NOMO-1 treated with dmso at 0.1 percent for 144 hours (cell line): ENCODE measurements around the gene NAP1L4.
"Not testable (repeated sequence)": the region's sequence is repeated elsewhere in the genome, so short reads cannot be mapped to it uniquely, and the experiment has no call there.

Experiments
- DNase-seq: peaks from one replicate; lab custom pipeline; 2025; ENCODE audit not compliant: unreplicated experiment; lab: John Stamatoyannopoulos, UW

The NAP1L4 gene

DNA sequence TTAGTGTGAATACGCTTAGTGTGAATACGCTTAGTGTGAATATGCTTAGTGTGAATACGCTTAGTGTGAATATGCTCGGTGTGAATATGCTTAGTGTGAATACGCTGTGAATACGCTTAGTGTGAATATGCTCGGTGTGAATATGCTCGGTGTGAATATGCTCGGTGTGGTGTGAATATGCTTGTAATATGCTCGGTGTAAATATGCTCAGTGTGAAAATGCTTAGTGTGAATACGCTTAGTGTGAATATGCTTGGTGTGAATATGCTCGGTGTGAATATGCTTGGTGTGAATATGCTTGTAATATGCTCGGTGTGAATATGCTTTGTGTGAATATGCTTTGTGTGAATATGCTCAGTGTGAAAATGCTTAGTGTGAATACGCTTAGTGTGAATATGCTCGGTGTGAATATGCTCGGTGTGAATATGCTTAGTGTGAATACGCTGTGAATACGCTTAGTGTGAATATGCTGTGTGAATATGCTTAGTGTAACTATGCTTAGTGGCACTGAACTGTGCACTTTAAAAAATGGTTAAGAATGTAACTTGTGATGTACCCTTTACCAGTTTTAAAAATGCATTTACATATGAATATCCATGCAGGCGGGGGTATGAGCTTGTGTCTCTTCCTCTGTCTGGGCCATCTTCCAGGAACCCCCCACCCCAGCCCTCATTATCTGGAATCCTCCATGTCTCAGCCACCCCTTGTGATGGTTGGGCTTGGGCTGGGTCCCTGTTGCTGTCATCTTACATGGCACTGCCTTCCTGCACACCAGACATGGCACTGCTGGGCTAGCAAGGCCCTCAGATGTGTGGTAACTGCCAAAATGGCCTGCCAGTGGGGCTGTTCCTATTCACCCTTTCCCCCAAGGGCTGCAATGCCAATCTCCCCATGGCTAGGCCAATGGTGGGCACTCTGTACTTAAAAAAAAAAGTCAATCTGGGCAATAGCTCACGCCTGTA lies 53.4 kb downstream of the NAP1L4 start:
- DNase-seq, result not testable (repeated sequence)

DNA sequence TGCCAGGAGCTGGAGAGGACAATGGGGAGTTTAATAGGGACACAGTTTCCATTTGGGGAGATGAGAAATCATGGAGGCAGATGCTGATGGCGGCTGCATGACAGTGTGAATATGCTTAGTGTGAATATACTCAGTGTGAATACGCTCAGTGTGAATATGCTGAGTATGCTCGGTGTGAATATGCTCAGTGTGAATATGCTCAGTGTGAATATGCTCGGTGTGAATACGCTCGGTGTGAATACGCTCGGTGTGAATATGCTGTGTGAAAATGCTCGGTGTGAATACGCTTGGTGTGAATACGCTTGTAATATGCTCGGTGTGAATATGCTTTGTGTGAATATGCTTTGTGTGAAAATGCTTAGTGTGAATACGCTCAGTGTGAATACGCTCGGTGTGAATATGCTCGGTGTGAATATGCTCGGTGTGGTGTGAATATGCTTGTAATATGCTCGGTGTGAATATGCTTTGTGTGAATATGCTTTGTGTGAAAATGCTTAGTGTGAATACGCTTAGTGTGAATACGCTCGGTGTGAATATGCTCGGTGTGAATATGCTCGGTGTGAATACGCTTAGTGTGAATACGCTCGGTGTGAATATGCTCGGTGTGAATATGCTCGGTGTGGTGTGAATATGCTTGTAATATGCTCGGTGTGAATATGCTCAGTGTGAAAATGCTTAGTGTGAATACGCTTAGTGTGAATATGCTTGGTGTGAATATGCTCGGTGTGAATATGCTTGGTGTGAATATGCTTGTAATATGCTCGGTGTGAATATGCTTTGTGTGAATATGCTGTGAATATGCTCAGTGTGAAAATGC lies 54.3 kb downstream of the NAP1L4 start:
- not testable (repeated sequence) for DNase-seq

DNA sequence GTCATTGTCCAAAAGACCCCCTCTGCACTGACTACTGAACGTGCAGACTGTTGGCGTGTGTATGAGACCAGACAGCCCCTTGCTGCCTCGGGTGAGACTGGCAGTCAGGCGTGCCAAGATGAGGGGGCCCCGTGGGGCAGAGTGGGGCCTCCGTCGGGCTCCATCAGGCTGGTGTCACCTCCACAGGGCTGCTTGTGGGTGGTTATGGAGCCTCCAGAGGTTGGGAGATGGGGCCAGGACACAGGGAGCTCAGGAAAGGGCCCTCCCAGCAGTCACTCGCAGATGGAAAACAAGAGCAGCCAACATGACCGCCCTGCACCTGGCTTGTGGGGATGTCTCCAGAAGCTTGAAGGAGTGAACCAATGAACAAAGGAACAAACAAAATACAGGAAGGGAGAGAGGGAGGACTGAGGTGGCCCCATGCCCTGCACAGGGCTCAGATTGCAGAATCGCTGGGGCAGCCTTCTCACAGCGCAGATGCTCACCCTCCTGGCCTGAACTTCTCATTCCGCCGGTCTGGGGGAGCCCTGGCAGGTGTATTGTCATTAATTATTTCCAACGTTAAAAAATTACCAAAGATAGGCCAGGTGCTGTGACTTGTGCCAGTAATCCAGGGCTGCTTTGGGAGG lies 57.4 kb downstream of the NAP1L4 start:
- DNase-seq, result no peak

GRCh38 chr11:2934021-2934550 lies 58.0 kb downstream of the NAP1L4 start:
- no peak for DNase-seq

DNA sequence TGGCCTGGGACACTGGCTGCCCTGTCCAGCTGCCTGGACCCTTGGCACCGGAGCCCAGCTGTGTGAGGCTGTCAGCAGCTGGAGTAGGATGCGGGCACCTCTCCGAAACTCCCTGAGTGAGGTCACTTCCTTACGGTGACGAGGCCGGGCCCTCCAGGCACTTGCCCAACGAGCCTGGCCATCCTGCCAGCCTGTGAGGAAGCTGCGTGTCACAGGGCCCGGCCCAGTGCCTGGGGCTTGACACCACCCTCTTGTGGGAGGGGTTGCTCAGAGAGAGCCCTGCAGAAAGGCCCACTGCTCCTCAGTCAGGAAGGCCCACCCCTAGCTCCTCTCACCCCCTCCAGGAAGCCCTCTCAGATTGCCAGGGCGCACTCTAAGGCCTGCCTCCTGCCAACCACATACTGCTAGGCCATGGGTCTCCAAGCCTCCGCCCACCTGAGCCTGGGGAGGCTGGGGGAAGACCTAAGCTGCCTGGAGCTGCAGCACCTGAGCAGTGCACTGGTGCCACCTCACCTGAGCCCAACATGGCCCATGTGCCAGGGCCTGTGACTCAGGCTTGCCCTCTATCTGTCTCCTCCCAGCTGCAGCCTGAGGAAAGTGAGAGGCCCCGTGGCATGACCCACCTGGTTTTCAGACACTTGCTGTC lies 58.6 kb downstream of the NAP1L4 start:
- DNase-seq, result peak; percentile 92

DNA sequence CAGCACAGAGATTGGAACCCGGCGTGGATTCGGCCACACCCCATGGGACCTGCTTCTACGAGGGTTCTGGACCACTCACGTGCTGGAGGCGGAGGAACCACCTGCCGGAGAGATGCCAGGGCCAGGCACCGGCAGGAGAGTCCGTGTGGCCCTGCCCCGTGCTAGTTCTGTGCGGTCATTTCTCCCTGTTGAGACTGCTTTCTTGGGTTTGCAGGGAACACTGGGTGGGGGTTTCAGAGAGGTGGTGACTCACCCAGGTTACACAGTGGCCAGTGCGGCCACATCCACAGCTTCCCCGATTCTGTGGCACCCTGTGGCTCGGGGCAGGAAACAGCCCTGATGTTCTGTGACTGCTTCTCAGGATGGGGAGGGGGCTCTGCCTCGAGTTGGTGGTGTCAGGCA lies 59.3 kb downstream of the NAP1L4 start:
- DNase-seq, result no peak

GRCh38 chr11:2931771-2932738 lies 60.1 kb downstream of the NAP1L4 start:
- DNase-seq, result no peak

- no peak for DNase-seq
These were observed 60.7 kb downstream of the NAP1L4 start for GRCh38 chr11:2931420-2931746.

GRCh38 chr11:2930704-2931419 lies 61.3 kb downstream of the NAP1L4 start:
- DNase-seq, result peak; percentile 22

DNA sequence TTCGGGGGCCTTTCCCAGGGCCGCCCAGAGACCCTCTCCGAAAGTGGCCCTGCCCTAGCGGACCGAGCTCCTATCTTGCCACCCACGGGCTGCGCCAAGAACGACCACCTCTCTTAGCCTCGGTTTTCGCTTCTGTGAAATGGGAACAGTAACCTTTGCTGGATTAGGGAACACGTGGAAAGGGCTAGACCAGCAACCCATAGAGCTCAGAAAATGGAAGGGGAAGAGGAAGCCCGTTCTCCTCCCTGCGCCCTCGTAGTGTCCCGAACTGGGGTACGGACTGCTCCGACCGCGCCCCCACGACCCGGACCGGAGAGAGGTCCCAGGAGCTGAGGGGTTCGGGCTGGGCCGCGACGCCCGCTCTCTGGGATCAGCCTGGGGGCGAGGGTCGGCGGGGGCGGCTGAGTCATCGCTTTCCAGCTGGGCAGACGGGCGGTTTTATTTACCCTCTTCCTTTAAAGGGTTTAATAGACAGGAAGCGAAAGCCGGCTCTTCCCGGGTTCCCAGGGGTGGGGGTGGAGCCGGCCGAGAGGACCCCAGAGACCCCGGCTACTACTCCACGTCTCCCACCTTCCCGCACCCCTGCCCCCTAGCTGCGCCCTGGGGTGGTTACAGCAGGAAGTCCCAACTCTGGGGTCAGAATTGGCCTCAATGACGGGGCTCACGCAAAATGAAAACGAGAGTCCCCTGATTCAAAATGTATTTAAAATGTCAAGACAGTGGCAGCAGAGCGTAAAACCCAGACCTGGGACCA lies 62.0 kb downstream of the NAP1L4 start:
- DNase-seq, result peak; percentile 9

DNA sequence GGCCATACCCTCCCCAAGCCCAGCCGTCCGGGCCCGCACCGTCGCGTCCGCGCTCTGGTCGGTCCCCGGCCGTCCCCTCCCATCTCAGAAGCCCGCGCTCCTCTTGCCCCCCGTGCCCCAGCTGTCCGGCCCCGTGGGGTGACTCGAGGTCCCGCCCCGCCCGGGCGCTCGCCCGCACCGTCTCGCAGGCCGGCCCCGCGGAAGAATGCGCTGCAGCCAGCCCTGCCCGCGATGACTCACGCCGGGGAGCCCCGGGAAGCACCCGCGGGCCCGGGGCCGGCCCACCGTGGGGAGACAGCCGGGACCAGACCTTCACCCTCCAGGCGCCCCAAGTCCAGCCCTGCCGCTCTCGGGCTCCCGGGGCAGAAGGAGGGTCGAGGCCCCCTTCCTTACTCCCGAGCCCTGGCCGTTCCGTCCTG lies 62.6 kb downstream of the NAP1L4 start:
- DNase-seq, result no peak

DNA sequence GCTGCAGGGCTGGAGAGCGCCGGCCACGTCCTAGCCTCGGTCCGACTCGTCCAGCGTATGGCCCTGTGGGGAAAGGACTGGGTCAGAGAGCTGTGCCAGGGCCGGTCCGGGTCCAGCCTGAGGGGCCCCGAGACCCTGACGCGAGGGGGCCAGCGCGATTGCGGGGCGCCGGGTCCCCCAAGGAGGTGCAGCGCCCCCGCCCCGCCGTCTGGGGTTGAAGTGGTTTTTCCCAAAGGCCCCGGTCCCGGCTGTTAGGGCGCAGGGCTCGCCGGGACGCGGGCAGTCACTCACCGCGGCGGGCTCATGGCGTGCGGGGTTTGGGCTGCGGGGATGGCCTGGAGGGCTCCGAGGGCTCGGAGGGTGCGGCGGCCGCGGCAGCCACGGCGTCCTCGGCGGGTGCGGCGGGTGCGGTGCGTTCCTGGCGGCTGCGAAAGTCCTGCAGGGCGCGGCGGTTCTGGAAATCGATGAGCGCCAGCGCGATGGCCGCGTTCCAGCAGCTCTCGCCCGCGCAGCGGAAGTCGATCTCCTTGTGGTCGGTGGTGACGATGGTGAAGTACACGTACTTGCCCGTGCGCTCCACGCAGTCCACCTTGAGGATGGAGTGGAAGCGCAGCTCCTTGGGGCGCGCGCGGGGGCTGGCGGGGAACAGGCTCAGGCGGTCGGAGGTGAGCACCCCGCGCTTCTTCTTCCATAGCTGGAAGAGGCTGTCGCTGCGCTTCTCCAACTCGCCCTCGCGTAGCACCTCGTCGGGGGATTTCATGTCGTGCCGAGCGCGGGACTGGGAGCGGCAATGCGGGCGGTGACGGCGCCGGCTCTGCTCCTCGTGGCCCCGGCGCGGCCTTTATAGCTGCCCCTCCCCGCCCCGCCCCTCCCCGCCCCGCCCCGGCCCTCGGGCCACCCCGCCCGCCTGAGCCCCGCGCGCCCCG lies 63.3 kb downstream of the NAP1L4 start, which contains the start of gene PHLDA2:
Gene PHLDA2 (minus strand): TSS at position 816 of the 926 bp plus-strand sequence. CDS start 56 bp downstream, at position 760.
- peak; percentile 47 for DNase-seq

GRCh38 chr11:2927851-2928604 lies 64.1 kb downstream of the NAP1L4 start:
- DNase-seq, result no peak

DNA sequence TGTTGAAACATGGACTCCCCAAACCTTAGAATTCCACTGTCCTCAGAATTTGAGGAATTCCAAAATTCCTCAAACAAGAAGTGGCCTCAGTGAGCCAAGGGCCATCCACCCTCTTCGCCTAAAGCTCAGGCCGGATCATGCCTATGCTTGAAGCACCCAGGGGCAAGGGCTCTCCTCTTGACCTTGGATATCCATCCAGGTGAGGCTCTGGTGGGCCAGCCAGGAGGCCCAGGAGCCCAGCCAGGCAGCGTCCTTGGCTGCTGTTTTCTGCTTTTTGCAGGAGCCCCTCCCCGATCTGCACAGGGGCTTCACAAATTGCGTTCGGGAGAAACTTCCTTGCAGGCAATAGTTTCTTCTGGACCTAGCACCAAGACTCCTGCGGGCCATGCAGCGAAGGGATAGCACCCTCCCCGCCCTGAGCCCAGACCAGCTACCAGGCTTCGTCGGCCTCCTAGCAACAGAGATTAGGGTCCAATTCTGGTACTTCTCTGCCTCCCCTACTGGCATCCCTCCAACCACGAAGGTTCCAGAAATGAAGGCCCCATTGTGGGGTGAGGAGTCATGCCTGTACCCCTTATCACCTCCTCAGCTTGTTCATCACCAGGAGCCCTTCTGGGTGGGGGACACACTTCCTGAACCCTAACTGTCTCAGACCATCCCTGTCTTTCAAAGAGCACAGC lies 64.9 kb downstream of the NAP1L4 start:
- DNase-seq, result no peak

DNA sequence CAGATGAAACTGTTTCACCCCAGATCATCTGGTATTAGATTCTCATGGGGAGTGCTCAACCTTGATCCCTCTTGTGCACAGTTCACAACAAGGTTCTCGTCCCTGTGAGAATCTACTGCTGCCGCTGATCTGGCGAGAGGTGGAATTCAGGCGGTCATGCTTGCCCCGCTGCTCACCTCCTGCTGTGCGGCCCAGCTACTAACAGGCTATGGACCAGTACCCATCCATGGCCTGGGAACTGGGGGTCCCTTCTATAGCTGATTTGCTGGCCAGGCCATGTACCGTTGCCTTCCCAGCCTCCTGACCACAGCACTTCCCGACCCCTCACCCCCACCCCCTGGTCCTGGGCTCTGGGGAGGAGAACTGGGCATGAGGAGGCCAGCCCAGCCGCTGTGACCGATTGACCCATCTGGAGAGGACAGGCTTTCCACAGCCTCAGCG lies 65.5 kb downstream of the NAP1L4 start:
- no peak for DNase-seq
